Colonic mucosa (tissue), 4 donors: ENCODE data around the gene CAV3. TPM values are rescaled to one million over a fixed set of nuclear protein-coding genes. Genes with fewer than 3 reads are reported as not detected.

Experiments used
- DNase-seq: peaks from one replicate; pipeline ENCODE4 v3.0.0-alpha.2; 2020
- H3K27ac ChIP-seq: fragments of 200-600 bp; one replicate; pipeline ENCODE4 v1.8.0; 2021
- H3K27me3 ChIP-seq: fragments of 200-600 bp; one replicate; pipeline ENCODE4 v1.8.0; 2021
- H3K36me3 ChIP-seq: fragments of 200-600 bp; one replicate; pipeline ENCODE4 v1.8.0; 2021
- H3K4me1 ChIP-seq: fragments of 200-600 bp; one replicate; pipeline ENCODE4 v1.8.0; 2021; ENCODE audit warnings: mild to moderate bottlenecking
- H3K4me3 ChIP-seq: fragments of 200-600 bp; one replicate; pipeline ENCODE4 v1.8.0; 2021
- H3K9ac ChIP-seq, 2 donors: one replicate each; pipeline ENCODE4 v1.7.0; 2013; ENCODE audit warnings: control low read depth in 2 of 2, low read depth in 2 of 2, low read length in 2 of 2
- H3K9me3 ChIP-seq: fragments of 200-600 bp; one replicate; pipeline ENCODE4 v1.8.0; 2021
- CTCF ChIP-seq: fragments of 200-600 bp; IDR thresholded peaks from one replicate; pipeline ENCODE4 v1.8.0; 2022; ENCODE audit warnings: antibody characterized with exemption, mild to moderate bottlenecking
- intact Hi-C: fragments of 100-400 bp; cut with DNase I; formaldehyde crosslinking; loops from one replicate; pipeline ENCODE4 v1.14.1; 2022
- total RNA-seq, 2 donors: library from RNA; stranded (reverse); fragmentation: NEBNext Ultra II Directional in 1 of 2; extraction: Animal tissue kit (Norgen Biotek cat#: 25700) in 1 of 2; gene quantifications; one replicate each; pipeline ENCODE4 v1.2.1, GENCODE V29; 2021
- donor health status: healthy.
- donor health status: DM: no; HTN: no; CAD: no.
- donor health status: DM: no; HTN: no; CAD: no.

Gene CAV3
- total RNA-seq, 2 donors from 2014 or later = not detected

- Histone ChIP-seq H3K27ac (no peak overlapping the region), H3K27me3 (no peaks in the 10 kb centered on the region)
Measured at GRCh38 chr3:8722808-8723207, 10.8 kb upstream of the CAV3 start.

GRCh38 chr3:8723612-8724011 lies 10.0 kb upstream of the CAV3 start:
- Histone ChIP-seq H3K4me3 (no peak overlapping the region), H3K9me3 (no peaks in the 10 kb centered on the region), H3K27me3 (no peaks in the 10 kb centered on the region), H3K4me1 (no peaks in the 10 kb centered on the region), H3K27ac (no peak overlapping the region), H3K9ac (no peak overlapping the region), H3K36me3 (no peaks in the 10 kb centered on the region)
- intact Hi-C loops = no loop called here
- TF ChIP-seq CTCF = no peak
- DNase-seq = no peak

More at GRCh38 chr3:8722808-8723207, 10.8 kb upstream of the CAV3 start:
- TF ChIP-seq CTCF = no peak
- no peak overlapping the region for H3K9ac ChIP-seq
- DNase-seq = no peak
- H3K4me3 ChIP-seq = no peak overlapping the region
- no peaks in the 10 kb centered on the region for H3K36me3 ChIP-seq
- intact Hi-C loops = no loop called here
- no peaks in the 10 kb centered on the region for H3K4me1 ChIP-seq
- no peaks in the 10 kb centered on the region for H3K9me3 ChIP-seq

- Histone ChIP-seq H3K36me3 (no peaks in the 10 kb centered on the region), H3K9ac (no peak overlapping the region), H3K27me3 (no peaks in the 10 kb centered on the region), H3K4me3 (no peak overlapping the region), H3K9me3 (no peaks in the 10 kb centered on the region), H3K4me1 (no peaks in the 10 kb centered on the region), H3K27ac (no peak overlapping the region)
- DNase-seq = no peak
- no peak for TF ChIP-seq CTCF
- intact Hi-C loops = no loop called here
Measured at GRCh38 chr3:8724108-8724752, 9.4 kb upstream of the CAV3 start.

GRCh38 chr3:8727605-8728512 lies 5.7 kb upstream of the CAV3 start:
- no peak for DNase-seq
- Histone ChIP-seq H3K36me3 (no peaks in the 10 kb centered on the region), H3K27me3 (no peaks in the 10 kb centered on the region), H3K9ac (no peak overlapping the region), H3K9me3 (no peaks in the 10 kb centered on the region), H3K4me1 (no peaks in the 10 kb centered on the region), H3K27ac (no peak overlapping the region), H3K4me3 (no peak overlapping the region)
- TF ChIP-seq CTCF = no peak
- intact Hi-C loops = no loop called here

- H3K9me3 ChIP-seq = no peaks in the 10 kb centered on the region
- no peak overlapping the region for H3K9ac ChIP-seq
- H3K27me3 ChIP-seq = no peaks in the 10 kb centered on the region
- intact Hi-C loops = no loop called here
- no peaks in the 10 kb centered on the region for H3K4me1 ChIP-seq
- no peak for TF ChIP-seq CTCF
- H3K4me3 ChIP-seq = no peak overlapping the region
- no peak for DNase-seq
- H3K27ac ChIP-seq = no peak overlapping the region
- H3K36me3 ChIP-seq = no peaks in the 10 kb centered on the region
Measured at GRCh38 chr3:8729479-8729878, 4.1 kb upstream of the CAV3 start.
